ENCODE results near the gene TPP1.

GRCh38 chr11:6565325-6565724, 53.9 kb downstream of the TPP1 start:
- TF ChIP-seq POLR2A (IDR thresholded peaks at IDR 0.05): no peak
- no peak for TF ChIP-seq CTCF (IDR thresholded peaks at IDR 0.05)
